H1 (cell line): Measurements from ENCODE around the gene FGD5. TPM values are rescaled to one million over a fixed set of nuclear protein-coding genes. Genes with fewer than 3 reads are reported as not detected.

Source experiments
- CBX8 ChIP-seq: fragments of 300-800, 300-1000 bp; sonication (generic); IDR thresholded peaks from 2 replicates; pipeline ENCODE4 v1.7.1; 2016; ENCODE audit warnings: low read depth, low read length, borderline replicate concordance
- CHD2 ChIP-seq: IDR thresholded peaks from 2 replicates; pipeline ENCODE4 v1.6.1; 2012; ENCODE audit warnings: low read length, improper control_type of control experiment
- HDAC6 ChIP-seq: IDR thresholded peaks from one replicate; pipeline ENCODE4 v1.7.1; 2012; ENCODE audit warnings: low read depth, mild to moderate bottlenecking, inconsistent platforms, low read length, moderate library complexity
- MAFK ChIP-seq: IDR thresholded peaks from 2 replicates; pipeline ENCODE4 v1.6.1; 2012; ENCODE audit warnings: low read depth, mild to moderate bottlenecking, improper control_type of control experiment, low read length
- NRF1 ChIP-seq: IDR thresholded peaks from 2 replicates; pipeline ENCODE4 v1.6.1; 2011; ENCODE audit warnings: mild to moderate bottlenecking, low read depth, low read length, improper control_type of control experiment
- TBP ChIP-seq: IDR thresholded peaks from 2 replicates; pipeline ENCODE4 v1.6.1; 2011; ENCODE audit warnings: low read depth, low read length, improper control_type of control experiment
- TEAD4 ChIP-seq: IDR thresholded peaks from 2 replicates; pipeline ENCODE4 v1.6.1; 2012; ENCODE audit warnings: low read depth, low read length, inconsistent platforms, mixed read lengths
- polyA plus RNA-seq, 7 experiments: library from polyadenylated mRNA; depleted of rRNA in 3 of 7; stranded (reverse) in 5 of 7; unstranded in 2 of 7; fragments of >200 nt in 5 of 7; fragments of 200-250 nt in 2 of 7; gene quantifications; 1 replicate in 5 of 7; 2 replicates in 1 of 7; 4 replicates in 1 of 7; pipeline versions ENCODE4 v1.2.1 to v1.2.3, GENCODE V29; 2011 to 2013; ENCODE audit warnings: missing spikeins in 2 of 7, mixed read lengths in 2 of 7
- total RNA-seq: library from RNA; stranded (reverse); fragmentation: NEBNext Ultra II Directional; extraction: Animal tissue kit (Norgen Biotek cat#: 25700); gene quantifications from 2 replicates; pipeline ENCODE4 v1.2.1, GENCODE V29; 2021
- TF ChIP-seq, protein P1 (sequence below): fragments of 300-600 bp; sonication (generic); IDR thresholded peaks from 2 replicates; pipeline ENCODE4 v1.7.1; 2012; ENCODE audit warnings: low read length, moderate library complexity, mild to moderate bottlenecking, inconsistent platforms; ENCODE audit not compliant: insufficient replicate concordance

The FGD5 gene
- total and polyA plus RNA-seq, 2 of the 8 experiments (the other 6 are each of a cell fraction or from before 2014, with no cell fraction given) = 4.7 to 14.3 TPM

GRCh38 chr3:14862303-14862660, 43.5 kb downstream of the FGD5 start (continued):
- TF ChIP-seq, protein P1, sequence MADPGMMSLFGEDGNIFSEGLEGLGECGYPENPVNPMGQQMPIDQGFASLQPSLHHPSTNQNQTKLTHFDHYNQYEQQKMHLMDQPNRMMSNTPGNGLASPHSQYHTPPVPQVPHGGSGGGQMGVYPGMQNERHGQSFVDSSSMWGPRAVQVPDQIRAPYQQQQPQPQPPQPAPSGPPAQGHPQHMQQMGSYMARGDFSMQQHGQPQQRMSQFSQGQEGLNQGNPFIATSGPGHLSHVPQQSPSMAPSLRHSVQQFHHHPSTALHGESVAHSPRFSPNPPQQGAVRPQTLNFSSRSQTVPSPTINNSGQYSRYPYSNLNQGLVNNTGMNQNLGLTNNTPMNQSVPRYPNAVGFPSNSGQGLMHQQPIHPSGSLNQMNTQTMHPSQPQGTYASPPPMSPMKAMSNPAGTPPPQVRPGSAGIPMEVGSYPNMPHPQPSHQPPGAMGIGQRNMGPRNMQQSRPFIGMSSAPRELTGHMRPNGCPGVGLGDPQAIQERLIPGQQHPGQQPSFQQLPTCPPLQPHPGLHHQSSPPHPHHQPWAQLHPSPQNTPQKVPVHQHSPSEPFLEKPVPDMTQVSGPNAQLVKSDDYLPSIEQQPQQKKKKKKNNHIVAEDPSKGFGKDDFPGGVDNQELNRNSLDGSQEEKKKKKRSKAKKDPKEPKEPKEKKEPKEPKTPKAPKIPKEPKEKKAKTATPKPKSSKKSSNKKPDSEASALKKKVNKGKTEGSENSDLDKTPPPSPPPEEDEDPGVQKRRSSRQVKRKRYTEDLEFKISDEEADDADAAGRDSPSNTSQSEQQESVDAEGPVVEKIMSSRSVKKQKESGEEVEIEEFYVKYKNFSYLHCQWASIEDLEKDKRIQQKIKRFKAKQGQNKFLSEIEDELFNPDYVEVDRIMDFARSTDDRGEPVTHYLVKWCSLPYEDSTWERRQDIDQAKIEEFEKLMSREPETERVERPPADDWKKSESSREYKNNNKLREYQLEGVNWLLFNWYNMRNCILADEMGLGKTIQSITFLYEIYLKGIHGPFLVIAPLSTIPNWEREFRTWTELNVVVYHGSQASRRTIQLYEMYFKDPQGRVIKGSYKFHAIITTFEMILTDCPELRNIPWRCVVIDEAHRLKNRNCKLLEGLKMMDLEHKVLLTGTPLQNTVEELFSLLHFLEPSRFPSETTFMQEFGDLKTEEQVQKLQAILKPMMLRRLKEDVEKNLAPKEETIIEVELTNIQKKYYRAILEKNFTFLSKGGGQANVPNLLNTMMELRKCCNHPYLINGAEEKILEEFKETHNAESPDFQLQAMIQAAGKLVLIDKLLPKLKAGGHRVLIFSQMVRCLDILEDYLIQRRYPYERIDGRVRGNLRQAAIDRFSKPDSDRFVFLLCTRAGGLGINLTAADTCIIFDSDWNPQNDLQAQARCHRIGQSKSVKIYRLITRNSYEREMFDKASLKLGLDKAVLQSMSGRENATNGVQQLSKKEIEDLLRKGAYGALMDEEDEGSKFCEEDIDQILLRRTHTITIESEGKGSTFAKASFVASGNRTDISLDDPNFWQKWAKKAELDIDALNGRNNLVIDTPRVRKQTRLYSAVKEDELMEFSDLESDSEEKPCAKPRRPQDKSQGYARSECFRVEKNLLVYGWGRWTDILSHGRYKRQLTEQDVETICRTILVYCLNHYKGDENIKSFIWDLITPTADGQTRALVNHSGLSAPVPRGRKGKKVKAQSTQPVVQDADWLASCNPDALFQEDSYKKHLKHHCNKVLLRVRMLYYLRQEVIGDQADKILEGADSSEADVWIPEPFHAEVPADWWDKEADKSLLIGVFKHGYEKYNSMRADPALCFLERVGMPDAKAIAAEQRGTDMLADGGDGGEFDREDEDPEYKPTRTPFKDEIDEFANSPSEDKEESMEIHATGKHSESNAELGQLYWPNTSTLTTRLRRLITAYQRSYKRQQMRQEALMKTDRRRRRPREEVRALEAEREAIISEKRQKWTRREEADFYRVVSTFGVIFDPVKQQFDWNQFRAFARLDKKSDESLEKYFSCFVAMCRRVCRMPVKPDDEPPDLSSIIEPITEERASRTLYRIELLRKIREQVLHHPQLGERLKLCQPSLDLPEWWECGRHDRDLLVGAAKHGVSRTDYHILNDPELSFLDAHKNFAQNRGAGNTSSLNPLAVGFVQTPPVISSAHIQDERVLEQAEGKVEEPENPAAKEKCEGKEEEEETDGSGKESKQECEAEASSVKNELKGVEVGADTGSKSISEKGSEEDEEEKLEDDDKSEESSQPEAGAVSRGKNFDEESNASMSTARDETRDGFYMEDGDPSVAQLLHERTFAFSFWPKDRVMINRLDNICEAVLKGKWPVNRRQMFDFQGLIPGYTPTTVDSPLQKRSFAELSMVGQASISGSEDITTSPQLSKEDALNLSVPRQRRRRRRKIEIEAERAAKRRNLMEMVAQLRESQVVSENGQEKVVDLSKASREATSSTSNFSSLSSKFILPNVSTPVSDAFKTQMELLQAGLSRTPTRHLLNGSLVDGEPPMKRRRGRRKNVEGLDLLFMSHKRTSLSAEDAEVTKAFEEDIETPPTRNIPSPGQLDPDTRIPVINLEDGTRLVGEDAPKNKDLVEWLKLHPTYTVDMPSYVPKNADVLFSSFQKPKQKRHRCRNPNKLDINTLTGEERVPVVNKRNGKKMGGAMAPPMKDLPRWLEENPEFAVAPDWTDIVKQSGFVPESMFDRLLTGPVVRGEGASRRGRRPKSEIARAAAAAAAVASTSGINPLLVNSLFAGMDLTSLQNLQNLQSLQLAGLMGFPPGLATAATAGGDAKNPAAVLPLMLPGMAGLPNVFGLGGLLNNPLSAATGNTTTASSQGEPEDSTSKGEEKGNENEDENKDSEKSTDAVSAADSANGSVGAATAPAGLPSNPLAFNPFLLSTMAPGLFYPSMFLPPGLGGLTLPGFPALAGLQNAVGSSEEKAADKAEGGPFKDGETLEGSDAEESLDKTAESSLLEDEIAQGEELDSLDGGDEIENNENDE = no peak
- TF ChIP-seq TEAD4 (no peak), HDAC6 (no peak), CHD2 (no peak), CBX8 (no peak), TBP (no peak), MAFK (no peak), NRF1 (no peak)
